Anterior cingulate cortex (tissue), 58 donors: Measurements from ENCODE around the gene ITGAE.
"Not testable (repeated sequence)": the region's sequence is repeated elsewhere in the genome, so short reads cannot be mapped to it uniquely, and the experiment has no call there.

Experiments
- DNase-seq, 58 donors: peaks; one replicate each; lab custom pipeline; 2025; lab: John Stamatoyannopoulos, UW

Gene ITGAE

DNA sequence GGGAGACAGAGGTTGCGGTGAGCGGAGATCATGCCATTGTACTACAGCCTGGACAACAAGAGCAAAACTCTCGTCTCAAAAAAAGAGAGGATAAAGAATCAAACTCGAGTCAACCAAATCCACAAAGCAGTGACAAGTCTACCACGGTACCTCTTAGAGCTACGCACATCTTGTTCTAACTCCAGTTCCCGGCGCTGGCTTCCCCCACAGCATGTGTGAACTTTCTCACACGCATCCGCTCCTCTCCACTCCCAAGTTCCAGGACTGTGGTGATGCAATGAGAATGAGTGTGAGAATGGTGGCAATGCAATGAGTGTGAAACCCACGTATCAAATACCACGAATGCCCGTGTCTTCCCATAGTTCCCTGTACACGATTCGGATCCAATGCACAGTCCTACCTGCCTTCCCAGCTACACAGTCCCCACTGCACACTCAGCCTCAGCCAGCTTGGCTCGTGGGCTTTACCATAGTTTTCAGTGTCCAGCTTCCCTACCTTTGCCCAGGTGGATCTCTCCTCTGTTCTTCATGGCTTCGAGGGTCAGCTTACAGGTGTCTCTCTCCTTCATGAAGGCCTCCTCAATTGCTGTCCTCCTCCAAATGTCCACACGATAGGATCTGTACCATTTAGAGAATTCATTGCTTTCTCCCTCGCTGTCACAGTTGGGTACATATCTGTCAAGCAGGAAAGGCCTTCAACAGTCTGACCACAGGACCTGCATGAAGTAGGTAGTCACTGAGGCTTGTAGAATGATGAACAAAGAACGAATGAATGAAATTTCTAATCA is 95.9 kb downstream of the ITGAE start:
- DNase-seq = no peak

- DNase-seq = not testable (repeated sequence)
Measured at GRCh38 chr17:3702041-3702539, 98.9 kb downstream of the ITGAE start.

DNA sequence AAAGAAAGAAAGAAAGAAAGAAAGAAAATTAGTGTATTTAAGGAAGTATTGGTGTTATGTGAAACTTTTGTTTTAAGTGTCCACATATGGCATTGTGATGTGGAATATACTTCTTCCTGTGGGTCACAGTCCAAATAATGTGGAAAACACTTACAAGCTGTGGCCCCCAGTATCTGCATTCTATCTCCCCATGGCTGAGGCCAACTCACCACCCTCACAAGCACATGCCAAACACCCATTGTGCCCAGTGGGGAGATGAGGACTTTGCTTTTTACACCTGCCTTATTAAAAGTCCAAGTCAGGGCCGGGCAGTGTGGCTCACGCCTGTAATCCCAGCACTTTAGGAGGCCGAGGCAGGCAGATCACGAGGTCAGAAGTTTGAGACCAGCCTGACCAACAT is 101.0 kb downstream of the ITGAE start:
- DNase-seq = no peak

DNA sequence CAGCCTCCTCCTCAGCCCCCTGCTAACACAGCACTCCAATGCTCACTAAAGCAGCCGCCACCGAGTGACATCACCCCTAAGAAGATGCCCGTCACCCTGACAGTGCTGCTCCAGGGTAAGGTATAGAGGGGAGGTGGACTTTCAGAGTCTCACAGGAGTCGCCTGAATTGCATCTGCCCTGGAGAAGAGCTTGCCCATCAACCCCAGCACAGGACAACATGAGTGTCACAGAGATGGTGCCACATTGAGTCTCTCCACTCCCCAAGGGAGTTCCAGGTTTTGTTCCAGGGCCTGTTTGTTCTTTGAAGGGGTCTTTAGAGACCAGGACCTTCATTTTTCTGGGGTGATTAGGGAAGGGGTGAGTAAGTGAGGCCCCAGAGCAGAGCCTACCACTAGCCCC is 102.8 kb downstream of the ITGAE start:
- no peak for DNase-seq

DNA sequence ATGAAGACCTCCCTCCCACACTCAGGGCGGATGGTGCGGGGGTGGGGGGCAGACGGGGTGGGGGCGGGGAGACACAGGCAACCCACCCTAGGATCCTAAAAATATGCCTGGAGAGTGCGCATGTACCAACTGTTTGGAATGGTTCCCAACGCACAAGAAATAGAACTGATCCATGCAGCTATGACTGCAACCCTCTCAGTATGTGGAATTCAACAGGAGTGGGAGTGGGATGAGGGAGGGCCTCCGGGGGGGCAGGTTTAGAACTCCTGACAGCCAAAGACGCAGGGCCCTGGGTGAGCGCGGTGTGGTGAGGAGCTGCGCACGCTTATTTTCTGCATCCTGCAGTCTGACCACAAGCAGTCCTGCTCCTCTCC is 103.9 kb downstream of the ITGAE start:
- DNase-seq = peak in 23 of 58 donors; percentile 7 to 59 (median 32)

DNA sequence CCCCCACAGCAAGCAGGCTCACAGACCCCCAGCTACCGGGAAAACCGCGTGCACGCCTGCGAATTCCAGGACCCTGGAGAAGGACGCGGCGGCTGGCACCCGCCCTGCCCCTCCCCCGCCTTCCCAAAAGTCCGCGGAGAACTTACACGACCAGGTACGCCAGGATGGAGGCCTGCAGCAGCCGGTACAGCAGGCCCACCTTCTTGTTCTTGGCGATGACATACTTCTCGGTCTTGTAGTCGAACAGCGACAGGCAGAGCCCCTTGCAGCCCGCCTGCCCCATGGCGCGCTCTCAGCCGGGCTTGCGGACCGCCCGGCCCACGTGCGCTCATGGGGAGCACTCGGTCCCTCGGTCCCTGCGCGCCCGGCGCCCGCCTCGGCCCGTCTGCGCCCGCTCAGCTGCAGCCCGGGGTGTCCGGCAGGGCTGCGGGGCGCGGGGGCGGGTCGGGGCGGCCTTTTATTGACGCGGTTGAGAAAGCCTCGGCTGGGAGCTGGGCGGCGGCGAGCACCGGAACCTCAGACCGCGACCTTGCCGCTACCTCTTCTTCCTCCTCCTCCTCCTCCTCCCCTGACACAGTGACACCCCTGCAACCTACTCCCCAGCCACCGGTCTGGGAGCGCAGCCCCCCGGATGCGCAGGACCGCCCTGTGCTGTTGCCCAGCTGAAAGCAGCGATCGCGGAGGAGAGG is 105.1 kb downstream of the ITGAE start, which contains the start of gene P2RX5:
TSS of gene P2RX5 (minus strand) at position 433 of the 689 bp plus-strand sequence. CDS start at position 283, 150 bp downstream.
- peak in 7 of 58 donors; percentile 8 to 56 (median 22) for DNase-seq

DNA sequence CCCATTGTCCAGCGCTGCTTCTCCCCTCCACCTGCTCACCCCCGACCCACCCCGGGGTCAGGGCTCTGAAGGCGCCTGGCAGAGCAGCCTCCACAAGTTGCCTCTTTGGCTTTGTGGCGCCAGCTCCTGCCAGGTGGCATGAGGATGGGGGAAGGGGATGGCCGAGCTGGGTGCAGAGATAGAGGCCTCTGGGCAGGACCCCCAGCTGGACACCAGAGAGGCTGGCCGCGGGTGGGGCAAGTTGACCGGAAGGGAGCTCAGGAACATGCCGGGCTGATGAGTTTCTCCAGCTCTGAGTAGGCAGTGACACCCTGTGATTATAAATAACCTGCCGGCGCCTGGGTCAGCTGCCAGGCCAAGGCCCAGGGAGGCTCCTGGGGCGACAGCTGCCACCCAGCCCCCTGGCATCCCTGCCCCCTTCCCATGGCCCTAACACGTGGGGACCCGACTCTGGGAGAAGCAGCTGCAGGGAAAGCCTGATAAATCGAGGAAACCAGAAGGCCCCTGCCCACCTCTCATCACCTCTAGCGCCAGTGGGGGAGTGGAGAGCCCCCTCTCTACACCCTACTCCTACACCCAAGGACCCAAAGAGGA is 105.8 kb downstream of the ITGAE start:
- peak in 2 of 58 donors; percentile 19 to 56 for DNase-seq

DNA sequence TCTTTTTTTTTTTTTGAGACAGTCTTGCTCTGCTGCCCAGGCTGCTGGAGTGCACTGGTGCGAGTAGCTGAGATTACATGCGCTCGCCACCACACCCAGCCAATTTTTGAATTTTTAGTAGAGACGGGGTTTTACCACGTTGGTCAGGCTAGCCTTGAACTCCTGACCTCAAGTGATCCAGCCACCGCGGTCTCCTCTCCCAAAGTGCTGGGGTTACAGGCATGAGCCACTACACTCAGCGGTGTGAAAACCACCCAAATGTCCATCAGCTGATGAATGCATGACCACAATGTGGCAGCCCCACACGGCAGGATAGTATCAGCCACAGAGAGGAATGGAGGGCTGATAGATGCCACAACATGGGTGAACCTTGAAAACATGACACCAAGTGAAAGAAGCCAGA is 107.2 kb downstream of the ITGAE start:
- no peak for DNase-seq

- DNase-seq = no peak
Measured at GRCh38 chr17:3693141-3693540, 107.8 kb downstream of the ITGAE start.

- no peak for DNase-seq
Measured at GRCh38 chr17:3692346-3692745, 108.6 kb downstream of the ITGAE start.

GRCh38 chr17:3691617-3692067 is 109.3 kb downstream of the ITGAE start:
- DNase-seq = no peak

DNA sequence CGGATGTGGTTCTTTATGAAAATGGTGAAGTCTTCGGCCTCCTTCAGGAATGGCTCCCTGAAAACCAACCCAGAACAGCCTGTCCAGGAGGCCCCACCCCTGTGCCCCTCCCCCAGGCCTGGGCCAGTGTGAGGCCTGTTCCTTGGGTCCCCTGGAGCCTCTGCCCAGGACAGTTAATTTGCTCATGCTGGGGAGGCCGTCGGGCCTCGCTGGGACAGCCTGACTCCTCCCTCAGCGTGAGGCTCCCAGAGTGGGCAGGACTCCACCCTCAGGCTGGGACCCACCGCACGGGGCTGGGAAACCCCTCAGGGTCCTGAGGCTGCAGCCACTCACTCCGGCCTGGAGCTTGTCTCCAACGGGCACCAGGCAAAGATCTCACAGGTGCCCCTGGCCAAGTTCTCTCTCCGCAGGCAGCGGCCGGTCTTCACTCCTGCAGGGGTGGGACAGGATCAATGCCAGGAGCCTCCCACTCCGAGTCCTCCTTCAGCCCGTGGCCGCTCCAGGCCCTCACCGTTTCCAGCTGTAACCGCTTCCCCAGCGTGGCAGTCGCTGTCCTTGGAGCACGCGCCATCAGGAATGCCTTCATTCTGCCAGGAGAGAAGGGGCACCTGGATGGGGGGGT is 110.8 kb downstream of the ITGAE start:
- DNase-seq = no peak

DNA sequence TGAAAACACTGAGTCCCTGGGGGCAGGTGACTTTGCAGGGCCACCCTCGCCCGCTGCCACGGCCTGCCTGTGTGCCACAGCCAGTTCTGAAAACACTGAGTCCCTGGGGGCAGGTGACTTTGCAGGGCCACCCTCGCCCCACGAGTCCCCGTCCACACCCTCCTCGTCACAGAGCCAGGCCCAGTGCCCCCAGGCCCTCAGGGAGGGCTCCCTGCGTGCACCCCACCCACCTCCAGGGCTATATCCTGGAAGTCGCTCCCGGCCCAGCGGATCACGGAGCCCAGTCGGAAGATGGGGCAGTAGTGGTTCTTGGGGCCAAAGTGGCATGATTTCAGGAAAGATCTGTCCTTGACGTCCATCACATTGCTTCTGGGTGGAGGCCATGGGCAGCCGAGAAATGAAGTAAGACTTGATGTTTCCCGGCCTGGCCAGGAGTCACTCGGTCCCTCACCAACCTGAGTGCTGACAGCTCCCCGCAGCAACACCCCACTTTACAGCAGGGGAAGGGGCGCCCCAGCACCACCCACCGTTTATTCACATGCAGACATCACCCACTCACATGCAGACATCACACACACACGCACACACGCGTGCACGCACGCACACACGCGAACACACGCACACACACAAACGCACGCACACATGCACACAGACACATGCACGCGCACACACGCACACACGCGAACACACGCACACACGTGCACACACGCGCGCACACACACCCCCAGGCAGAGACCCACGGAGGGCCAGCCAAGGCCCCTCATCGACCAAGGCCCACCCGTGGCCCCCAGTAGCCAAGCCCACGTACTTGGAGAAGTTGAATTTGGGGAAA is 111.5 kb downstream of the ITGAE start:
- DNase-seq = no peak

- no peak for DNase-seq
Measured at GRCh38 chr17:3688852-3689261, 112.1 kb downstream of the ITGAE start.

GRCh38 chr17:3688027-3688553 is 112.9 kb downstream of the ITGAE start:
- peak in 1 of 58 donors; percentile 12 for DNase-seq

DNA sequence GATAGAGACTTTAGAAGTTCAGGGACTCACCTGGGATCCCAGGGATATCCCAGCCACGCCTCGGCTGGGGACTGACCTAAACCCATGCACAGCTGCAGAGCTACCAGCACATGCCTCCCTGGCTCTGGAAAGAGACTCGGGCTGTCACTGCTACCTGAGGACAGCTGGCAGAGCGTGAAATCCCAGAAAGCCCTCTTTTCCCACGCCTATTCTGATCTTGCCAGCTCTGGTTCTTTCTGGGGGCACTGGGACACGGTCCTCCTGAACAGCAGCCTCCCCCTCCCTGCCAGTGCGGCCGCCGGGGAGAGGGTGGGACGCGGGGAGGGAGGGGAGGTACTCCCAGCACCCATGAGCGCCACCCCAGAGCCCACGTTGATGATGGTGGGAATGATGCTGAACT is 115.8 kb downstream of the ITGAE start:
- no peak for DNase-seq

DNA sequence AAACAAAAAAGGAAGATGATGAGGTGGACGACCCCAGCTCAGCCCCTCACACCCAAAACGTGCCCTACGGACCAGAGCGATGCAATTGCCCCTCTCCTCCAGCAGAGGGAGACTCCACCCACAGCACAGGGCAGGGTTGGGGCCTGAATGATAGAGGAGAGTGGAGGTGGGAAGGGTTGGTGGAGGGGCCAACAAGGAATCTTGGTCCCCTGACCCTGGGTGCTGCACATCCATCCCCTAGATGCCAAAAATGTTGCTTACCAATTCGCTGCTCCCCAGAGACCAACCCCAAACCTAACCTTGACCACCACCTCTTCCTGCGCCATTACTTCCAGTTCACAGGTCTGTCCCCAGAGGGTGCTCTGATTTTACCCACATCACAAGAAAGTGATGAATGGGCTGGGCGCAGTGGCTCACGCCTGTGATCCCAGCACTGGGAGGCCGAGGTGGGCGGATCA is 117.9 kb downstream of the ITGAE start:
- DNase-seq = peak in 2 of 58 donors; percentile 5 to 17

- DNase-seq = no peak
Measured at GRCh38 chr17:3682033-3682432, 119.0 kb downstream of the ITGAE start.

DNA sequence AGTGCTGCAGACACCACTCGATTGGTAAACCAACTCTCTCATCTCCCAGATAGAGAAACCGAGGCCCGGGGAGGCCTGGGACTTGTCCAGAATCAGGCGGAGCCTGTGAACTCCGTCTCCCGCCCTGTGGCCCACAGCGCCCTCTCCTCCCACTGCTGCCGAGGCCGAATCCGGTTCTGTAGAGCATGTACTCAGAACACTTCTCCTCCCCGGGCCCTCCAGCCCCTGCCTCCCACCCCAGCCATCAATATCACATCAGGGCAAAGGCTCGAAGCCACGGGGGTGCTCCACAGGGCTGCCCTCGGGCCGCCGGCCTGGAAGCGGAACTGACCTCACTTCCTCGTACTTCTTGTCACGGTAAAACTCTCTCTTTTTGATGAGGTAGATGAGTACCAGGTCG is 119.4 kb downstream of the ITGAE start:
- DNase-seq = no peak
